CD4-positive, alpha-beta T cell treated with Interleukin-6 for 4 hours (primary cell): Measurements from ENCODE around the gene ZNF513.

ENCODE experiments used
- DNase-seq: peaks from one replicate; pipeline ENCODE4 v3.0.0-alpha.2; 2020; ENCODE audit warnings: mixed read lengths

The ZNF513 gene

DNA sequence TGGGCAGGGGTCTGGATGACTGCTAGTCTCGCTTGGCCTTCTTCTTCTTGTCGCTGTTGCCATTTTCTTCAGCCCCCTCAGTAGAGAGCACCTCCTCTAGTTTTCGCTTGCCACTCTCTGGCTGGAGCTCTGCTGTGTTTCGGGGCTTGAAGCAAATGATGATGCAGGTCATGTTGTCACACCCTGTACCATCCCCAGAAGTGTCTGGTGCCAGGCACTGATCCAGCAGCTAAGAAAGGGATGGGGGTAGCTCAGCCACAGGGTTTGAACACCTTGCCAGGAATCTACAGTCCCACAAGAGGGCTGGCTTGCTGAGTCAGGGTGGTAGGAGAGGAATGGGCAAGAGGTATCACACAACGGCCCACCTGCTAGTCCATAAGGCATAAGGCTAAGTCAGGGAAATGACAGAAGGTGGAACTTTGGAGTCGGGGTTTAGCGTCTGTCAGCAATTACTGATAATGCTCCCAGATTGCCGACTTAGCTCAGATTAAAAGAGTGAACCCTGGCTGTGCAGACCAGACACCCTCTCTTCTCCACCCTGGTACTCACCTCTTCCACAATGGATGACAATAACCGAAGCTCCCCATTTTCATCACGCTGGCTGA, 1.1 kb upstream of the ZNF513 start:
- no peak for DNase-seq

GRCh38 chr2:27379836-27380625, 503 bp downstream of the ZNF513 start:
- peak; percentile 61 for DNase-seq

DNA sequence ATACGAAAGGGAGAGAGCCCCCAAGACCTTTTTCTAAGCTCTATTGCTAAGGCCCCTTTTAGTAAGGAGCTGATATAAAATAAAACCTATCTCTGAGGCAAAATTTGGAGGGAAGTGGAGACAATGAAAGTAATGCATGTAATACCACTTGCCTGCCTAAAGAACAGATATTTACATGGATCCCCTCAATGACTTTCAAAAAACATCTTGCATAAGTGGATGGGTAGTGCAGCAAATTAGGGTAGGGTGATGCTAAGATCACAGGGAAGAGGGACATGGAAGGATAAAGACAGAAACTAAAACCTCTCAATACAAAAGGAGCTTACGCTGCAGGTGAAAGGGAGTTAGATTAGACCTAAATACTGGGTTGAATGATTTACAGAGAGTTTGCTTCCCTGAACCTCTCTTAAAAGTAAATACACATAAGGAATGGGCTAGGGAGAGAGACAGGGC, 1.1 kb downstream of the ZNF513 start:
- DNase-seq: no peak

GRCh38 chr2:27378809-27379290, 1.7 kb downstream of the ZNF513 start:
- DNase-seq: no peak

DNA sequence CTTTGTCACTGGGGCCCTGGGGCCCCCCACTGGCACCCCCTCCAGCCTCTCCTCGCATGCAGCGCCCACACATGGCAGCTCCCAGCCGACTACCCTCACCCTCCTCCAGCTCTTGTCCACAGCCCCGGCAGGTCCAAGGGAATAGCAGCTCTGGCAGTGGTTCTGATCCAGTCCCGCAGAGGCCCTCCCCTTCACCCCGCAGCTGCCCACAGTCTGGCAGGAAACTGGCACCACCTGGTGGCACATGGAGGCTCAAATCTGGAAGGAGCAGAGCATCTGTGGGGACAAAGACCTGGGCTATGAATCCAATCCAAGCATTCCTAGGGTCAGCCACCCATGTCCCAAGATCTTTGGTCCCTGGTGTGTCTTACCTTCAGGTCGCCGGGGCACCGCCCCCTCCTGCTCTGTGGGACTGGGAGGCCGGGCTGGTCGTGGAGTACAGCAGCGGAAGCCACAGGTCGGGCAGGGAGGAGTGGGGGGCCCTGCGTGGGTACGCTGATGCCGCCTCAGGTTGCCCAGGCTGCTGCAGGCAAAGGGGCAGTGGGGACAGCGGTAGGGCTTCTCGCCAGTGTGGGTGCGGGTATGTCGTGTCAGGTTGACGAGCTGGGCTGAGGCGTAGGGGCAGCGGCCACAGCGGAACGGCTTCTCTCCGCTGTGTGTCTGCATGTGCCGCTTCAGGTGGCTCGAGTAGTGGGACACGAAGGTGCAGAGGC, 2.3 kb downstream of the ZNF513 start:
- peak; percentile 15 for DNase-seq

DNA sequence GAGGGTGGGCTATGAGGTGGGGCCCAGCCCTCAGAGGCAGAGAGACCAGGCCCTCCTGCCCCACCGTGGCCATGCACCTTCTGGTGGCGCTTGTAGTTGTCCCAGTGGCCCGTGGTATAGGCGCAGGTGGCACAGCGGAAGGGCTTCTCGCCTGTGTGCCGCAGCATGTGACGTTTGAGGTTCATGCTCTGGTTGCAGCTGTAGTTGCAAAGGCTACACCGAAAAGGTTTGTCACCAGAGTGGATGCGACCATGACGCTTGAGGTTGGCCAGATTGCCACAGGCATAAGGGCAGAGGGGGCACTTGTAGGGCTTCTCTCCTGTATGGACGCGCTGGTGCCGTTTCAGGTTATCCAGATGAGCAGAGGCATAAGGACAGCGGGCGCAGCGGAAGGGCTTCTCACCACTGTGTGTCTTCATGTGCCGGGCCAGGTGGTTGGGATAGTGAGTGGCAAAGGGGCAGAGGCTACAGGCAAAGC, 2.9 kb downstream of the ZNF513 start:
- no peak for DNase-seq

GRCh38 chr2:27376866-27377617, 3.5 kb downstream of the ZNF513 start:
- DNase-seq: no peak

- no peak for DNase-seq
Measured at GRCh38 chr2:27376151-27376865, 4.2 kb downstream of the ZNF513 start.

DNA sequence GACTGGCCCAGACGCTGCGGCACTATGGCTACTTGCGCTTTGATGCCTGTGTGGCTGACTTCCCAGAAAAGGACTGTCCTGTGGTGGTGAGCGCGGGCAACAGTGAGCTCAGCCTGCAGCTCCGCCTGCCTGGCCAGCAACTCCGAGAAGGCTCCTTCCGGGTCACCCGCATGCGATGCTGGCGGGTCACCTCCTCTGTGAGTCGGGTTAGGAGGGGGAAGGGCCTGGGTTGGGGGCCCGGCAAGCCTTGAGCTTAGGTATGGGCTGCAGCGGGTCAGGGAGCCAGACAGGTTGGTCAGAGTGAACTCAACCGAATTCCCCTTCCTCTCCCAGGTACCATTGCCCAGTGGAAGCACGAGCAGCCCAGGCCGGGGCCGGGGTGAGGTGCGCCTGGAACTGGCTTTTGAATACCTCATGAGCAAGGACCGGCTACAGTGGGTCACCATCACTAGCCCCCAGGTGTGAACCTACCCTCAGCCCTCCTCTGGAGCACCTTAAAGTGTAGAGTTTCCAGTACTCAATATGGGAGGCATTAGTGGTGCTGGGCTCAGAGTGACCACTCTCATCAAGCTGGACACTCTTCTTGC, 4.9 kb downstream of the ZNF513 start:
- no peak for DNase-seq

DNA sequence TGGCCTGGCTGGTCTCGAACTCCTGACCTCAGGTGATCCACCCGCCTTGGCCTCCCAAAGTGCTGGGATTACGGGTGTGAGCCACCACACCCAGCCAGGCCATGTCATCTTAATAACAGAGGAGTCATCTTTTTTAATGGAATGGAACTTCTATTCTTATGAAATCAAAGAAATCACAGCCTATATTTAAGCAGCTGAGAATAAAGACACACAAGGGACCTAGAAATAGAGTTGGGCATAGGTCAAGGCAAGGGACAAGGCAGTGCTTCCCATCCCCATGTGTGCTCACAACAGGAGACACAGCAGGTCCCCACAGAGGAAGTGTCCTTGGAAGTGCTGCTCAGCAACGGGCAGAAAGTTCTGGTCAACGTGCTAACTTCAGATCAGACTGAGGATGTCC, 7.0 kb downstream of the ZNF513 start:
- no peak for DNase-seq

DNA sequence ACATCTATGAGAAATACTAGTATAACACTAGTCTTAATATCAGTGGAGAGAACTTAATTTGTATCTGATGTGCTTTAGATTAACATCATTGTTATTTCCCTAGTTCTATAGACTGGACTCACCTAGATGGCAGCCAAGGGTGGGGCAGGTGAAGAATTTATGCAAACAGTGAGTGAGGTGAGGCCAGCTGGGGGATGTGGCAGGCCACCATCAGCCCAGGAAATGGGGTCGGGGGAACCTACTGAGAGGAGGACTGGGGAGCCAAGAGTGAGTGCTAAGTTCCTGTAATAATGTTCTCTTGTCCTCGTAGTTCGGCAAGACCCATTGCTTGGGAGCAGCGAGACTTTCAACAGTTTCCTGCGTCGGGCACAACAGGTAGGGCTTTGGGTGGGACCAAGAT, 7.6 kb downstream of the ZNF513 start:
- no peak for DNase-seq

DNA sequence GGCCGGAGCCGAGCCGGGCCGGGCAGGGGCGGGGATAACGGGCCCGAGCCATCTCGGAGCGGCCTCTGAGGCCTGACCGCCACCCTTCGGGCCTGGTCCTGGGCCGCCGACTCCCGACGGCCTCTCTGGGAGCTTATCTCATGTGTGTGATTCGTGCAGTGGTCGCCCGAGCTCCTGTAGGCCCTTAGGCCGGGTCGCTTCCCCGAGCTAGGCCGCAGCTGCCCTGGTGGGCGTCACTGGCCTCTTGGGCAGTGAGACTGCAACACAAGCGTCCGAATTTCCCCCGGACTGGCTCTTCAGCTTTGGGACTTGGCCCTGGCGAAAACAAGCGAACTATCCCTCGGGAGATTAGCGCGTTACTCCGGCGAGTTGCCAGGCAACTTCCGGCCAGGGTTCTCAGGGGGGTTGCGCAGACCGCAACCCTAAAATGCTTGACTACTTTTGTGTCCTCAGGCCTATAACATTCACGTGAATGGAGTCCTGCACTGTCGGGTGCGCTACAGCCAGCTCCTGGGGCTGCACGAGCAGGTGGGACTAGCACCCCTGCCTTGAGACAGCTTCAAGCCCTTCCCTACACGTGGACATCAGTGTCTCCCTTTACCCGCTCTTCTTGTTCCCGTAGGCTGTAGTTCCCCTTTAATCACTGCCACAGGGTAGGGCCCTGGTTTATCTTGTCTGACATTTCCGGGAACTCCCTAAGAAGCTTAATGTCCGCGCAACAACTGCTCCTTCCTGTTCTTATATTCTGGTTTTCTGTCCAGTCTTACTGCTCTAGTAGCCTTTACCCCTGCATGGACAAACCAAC, 9.5 kb downstream of the ZNF513 start:
- DNase-seq: peak; percentile 28

DNA sequence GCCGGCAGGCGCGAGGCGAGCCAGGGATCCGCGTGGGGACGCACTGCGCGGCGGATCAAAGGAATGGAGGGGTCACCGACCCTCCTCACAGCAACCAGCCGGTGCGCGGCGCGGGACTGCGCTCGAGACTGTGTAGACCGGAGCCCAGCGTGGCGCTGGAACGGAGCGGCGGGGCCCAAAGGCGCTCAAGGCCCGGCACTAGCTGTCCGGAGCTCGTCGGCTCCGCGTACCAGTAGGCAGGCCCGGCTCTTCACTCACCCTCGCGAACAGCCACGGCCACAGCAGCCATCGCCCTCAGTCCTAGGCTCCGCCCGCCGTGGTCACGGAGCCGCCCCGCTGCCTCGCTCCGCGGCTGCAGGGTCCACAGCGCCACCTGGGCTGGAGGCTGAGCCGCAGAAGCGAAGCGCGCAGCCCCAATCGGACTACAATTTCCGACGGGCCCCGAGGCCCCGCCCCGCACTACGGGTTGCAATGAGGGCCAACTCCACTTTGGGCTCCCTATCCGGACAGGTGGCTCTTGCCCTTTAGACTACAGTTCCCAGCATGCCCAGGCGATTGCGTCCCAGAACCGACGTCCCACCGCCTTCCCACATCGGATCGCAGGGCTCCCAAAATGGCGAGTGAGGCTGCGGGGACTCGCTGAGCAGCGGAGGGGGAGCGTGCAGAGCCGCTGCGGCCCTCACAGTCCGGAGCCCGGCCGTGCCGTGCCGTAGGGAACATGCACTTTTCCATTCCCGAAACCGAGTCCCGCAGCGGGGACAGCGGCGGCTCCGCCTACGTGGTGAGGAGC, 10.3 kb downstream of the ZNF513 start, which contains the start of the genes EIF2B4 and SNX17:
Gene EIF2B4 (minus strand): TSS at position 313 of the 790 bp plus-strand sequence. CDS start 24 bp downstream, at position 289.
Gene SNX17 (plus strand): TSS at position 591 of the 790 bp plus-strand sequence. CDS start 128 bp downstream, at position 719.
- DNase-seq: peak; percentile 99

GRCh38 chr2:27369471-27370025, 11.0 kb downstream of the ZNF513 start:
- no peak for DNase-seq

- DNase-seq: no peak
Measured at GRCh38 chr2:27363933-27364332, 16.6 kb downstream of the ZNF513 start.

DNA sequence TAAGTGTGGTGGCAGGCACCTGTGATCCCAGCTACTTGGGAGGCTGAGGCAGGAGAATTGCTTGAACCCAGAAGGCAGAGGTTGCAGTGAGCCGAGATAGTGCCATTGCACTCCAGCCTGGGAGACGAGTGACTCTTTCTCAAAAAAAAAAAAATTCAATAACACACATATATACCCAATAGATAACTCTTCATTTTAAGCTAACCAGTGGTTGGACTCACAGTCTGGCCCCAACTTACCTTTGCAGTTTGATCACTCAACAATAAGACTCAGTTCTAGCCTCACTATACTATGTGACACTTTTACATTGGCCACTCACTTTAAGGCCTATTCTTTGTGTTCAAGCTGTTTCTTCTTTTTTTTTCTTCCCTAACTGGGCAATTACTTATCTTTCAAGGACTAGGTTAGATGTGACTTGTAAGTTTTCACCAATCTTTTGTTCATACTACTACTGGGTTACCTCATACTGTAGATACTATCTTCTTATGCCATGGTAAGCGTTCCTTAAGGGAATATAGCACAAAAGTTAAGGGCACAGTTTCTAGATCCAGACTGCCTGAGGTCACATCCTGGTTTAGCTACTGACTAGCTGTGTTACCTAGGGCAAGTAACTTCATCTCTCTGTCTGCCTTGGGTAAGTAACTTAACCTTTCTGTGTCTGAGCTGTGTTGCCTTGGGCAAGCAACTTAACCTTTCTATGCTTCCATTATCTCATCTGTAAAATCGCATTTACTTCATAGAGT, 17.7 kb downstream of the ZNF513 start:
- no peak for DNase-seq

DNA sequence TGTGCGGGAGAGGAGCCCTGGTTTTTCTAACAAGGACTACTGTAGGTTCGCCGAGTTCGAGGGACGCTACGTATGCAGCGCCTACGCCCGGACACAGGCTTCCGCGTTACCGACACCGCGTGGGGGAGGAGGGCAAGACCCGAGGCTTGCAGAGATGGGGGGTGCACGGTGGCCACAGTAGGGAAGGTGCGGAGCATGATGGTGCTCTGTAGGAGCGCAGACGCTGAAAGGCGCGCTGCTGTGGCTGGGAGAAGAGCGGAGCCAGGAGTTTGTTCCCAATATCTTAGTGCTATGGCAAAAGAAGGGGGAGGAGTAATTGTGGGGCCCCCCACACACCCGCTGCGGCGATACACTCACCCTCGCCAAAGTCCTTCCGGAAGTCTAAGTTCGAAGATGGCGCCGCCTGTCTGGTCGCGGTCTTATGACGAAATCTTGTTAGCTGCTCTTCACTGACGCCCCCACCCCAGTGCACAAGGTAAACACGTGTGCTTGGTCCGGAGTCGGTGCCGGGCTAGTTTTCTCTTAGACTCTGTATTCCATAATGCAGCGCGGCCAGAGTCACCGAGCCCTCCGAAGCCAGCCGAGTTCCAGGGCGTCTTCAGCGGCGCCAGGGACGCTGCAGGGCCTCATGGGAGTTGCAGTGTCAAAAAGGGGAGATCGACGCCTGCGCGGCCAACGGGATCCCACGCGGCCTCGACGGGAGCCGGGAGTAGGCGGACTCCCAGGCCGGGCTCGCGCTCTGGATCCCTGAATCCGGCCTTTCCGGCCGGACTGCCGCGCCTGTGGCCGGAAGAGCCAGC, 24.0 kb downstream of the ZNF513 start, which contains the start of gene GTF3C2:
Gene GTF3C2 (minus strand): TSS at position 383 of the 800 bp plus-strand sequence. CDS start 13,210 bp downstream, outside the sequence.
- DNase-seq: peak; percentile 92

DNA sequence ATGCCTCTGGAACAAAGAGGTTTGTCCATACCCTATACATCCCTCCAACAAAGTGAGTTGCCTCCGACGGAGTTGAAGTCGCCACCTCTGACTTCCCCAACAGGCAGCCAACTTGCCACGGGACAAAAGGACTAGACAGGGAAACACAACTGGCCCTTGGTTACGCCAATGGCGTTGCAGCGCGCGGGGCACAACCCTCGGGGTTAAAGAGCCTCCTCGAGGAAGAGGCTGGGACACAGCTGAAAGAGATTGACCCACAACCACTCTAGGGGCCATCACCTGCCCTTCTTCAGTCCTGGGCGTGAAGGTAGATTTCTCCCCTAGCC, 24.5 kb downstream of the ZNF513 start:
- DNase-seq: no peak
